ENCODE measurements around the gene PSME4.

The PSME4 gene

GRCh38 chr2:53865962-53866361, 104.8 kb downstream of the PSME4 start:
- DNase-seq (ENCODE audit: insufficient read length, low spot score) = no peak
- no peak for TF ChIP-seq CTCF (IDR thresholded peaks at IDR 0.05; ENCODE audit: insufficient read depth, missing control alignments)
- no peak for FAIRE-seq

- no peak for FAIRE-seq
- DNase-seq (ENCODE audit: insufficient read length, low spot score) = no peak
- no peak for TF ChIP-seq CTCF (IDR thresholded peaks at IDR 0.05; ENCODE audit: insufficient read depth, missing control alignments)
Measured at GRCh38 chr2:53865264-53865663, 105.5 kb downstream of the PSME4 start.

- DNase-seq (ENCODE audit: insufficient read length, low spot score) = no peak
- no peak for TF ChIP-seq CTCF (IDR thresholded peaks at IDR 0.05; ENCODE audit: insufficient read depth, missing control alignments)
- FAIRE-seq = no peak
Measured at GRCh38 chr2:53863538-53864227, 107.1 kb downstream of the PSME4 start.

DNA sequence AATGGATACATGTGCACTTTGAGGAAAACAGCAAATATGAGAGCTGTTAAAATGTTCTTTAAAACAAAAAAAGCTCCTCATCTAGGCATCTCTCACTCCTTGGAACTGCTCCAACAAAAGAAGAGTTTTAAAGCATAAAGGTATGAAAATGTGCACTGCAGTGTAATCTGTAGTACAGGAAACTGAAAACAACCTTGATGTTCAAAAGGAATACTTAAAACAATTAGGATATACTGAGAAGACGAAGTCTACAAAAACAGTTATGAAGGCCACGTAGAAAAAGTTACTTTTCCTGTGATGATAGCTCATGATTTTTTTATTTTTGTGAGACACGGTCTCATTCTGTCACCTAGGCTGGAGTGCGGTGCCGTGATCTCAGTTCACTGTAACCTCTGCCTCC, 109.0 kb downstream of the PSME4 start:
- FAIRE-seq (no peak), DNase-seq (ENCODE audit: insufficient read length, low spot score) (no peak)

DNA sequence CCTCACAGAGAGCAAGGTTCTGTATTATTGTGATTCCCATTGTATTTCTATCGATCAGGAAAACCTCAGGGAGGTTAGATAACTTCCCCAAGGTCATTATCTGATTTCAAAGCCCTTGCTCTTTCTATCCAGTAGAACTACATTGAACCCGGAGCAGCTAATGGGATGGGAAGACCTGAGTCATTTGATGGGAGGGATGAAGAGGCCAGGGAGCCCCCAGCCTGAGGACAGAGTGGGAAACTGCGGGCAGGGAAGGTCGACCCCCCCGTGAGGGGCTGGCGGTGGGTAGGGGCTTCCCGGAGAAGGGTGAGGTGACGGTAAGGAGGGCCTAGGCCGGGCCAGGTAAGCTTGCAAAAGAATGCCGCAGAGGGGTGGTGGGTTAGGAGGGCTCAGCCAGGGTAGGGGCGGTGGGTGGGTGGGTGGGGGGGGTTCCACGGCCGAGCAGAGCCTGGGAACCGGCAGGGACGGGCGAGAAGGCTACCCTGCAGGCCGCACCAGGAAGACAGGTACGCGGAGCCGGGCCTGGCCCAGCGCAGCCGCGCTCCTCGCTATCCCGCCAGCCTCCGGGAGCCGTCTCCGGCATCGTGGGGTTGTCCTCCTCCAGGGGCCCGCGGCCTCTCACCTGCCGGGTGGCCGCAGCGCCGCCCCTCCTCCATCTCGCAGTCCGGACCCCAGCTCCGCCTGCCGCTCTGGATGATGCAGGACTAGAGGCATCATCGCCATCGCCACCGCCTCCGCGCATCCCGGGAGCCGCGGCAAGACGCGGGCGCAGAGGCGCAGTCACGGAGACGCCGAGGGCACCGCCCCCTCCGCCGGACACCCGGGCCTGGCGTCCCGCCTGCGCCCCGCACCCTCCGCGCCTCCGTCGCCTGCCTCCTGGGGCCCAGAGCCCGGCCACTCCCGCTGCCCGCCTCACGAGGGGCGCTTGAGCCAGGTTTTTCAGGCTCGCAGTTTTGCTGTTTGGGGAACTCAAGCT, 111.3 kb downstream of the PSME4 start, which contains the start of gene GPR75:
Gene GPR75 (minus strand): TSS at position 762 of the 976 bp plus-strand sequence. CDS start 5,211 bp downstream, outside the sequence.
- FAIRE-seq = no peak
- TF ChIP-seq CTCF (IDR thresholded peaks at IDR 0.05; ENCODE audit: insufficient read depth, missing control alignments) = no peak
- DNase-seq (ENCODE audit: insufficient read length, low spot score) = no peak

More for the DNA sequence above, 109.0 kb downstream of the PSME4 start:
- TF ChIP-seq CTCF (IDR thresholded peaks at IDR 0.05; ENCODE audit: insufficient read depth, missing control alignments) = no peak

DNA sequence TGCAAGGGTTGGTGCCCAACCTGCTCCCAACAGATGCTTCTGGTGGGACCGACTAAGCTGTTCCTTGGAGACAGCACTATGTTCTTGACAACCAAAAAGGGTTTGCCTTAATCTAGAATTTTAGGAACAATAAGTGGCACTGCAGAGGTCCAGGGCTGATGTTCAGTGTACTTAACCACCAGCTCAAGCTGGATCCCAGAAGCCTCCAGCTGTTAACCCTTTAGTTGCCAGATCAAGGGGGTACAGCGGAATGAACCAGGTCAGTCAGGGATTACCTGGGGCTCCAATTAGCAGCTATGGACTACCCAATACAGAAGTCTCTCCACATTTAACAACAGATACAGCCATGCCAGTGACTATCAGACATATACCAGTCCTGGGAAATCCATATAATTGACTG, 114.5 kb downstream of the PSME4 start:
- no peak for FAIRE-seq
- no peak for DNase-seq (ENCODE audit: insufficient read length, low spot score)
- no peak for TF ChIP-seq CTCF (IDR thresholded peaks at IDR 0.05; ENCODE audit: insufficient read depth, missing control alignments)
